Renal cortex interstitium (tissue), 11 donors: Measurements from ENCODE around the gene NCOA3. TPM values are rescaled to one million over a fixed set of nuclear protein-coding genes. Genes with fewer than 3 reads are reported as not detected.
"Not testable (repeated sequence)": the region's sequence is repeated elsewhere in the genome, so short reads cannot be mapped to it uniquely, and the experiment has no call there.

Source experiments
- DNase-seq, 11 donors: peaks; one replicate each; pipeline ENCODE4 v3.0.0-alpha.2; 2013; ENCODE audit warnings: low read depth in 9 of 11, low spot score in 4 of 11; ENCODE audit errors: extremely low read depth in 1 of 11
- polyA plus RNA-seq, 3 donors: library from polyadenylated mRNA; unstranded; fragments of 120-200 nt; gene quantifications; one replicate each; pipeline ENCODE4 v1.2.1, GENCODE V29; 2013; ENCODE audit not compliant: insufficient read length in 3 of 3

The NCOA3 gene
- polyA plus RNA-seq, 3 donors: 33.4 to 37.3 (median 36.4) TPM

GRCh38 chr20:47493175-47493962 is 8.3 kb upstream of the NCOA3 start:
- DNase-seq: peak in 10 of 11 donors; percentile 33 to 71 (median 54)

GRCh38 chr20:47493963-47494293 is 7.8 kb upstream of the NCOA3 start:
- DNase-seq: no peak

- not testable (repeated sequence) for DNase-seq
Measured at GRCh38 chr20:47494606-47495005, 7.1 kb upstream of the NCOA3 start.

GRCh38 chr20:47496118-47496517 is 5.6 kb upstream of the NCOA3 start:
- no peak for DNase-seq

GRCh38 chr20:47498606-47499005 is 3.1 kb upstream of the NCOA3 start:
- no peak for DNase-seq

- no peak for DNase-seq
Measured at GRCh38 chr20:47499053-47499452, 2.6 kb upstream of the NCOA3 start.

- DNase-seq: not testable (repeated sequence)
Measured at GRCh38 chr20:47500082-47500481, 1.6 kb upstream of the NCOA3 start.

GRCh38 chr20:47500554-47500953 is 1.1 kb upstream of the NCOA3 start:
- DNase-seq: no peak

- no peak for DNase-seq
Measured at GRCh38 chr20:47501116-47501481, 588 bp upstream of the NCOA3 start.

- peak in 5 of 11 donors; percentile 13 to 39 (median 25) for DNase-seq
Measured at GRCh38 chr20:47502271-47503239, 868 bp downstream of the NCOA3 start.

GRCh38 chr20:47503685-47504084 is 2.0 kb downstream of the NCOA3 start:
- no peak for DNase-seq

- no peak for DNase-seq
Measured at GRCh38 chr20:47506335-47506734, 4.6 kb downstream of the NCOA3 start.

- DNase-seq: no peak
Measured at GRCh38 chr20:47506850-47507249, 5.2 kb downstream of the NCOA3 start.

- not testable (repeated sequence) for DNase-seq
Measured at GRCh38 chr20:47507275-47507981, 5.7 kb downstream of the NCOA3 start.

- DNase-seq: no peak
Measured at GRCh38 chr20:47508278-47508677, 6.6 kb downstream of the NCOA3 start.

GRCh38 chr20:47509104-47509661 is 7.5 kb downstream of the NCOA3 start:
- no peak for DNase-seq

GRCh38 chr20:47509685-47510084 is 8.0 kb downstream of the NCOA3 start:
- no peak for DNase-seq

GRCh38 chr20:47515843-47516242 is 14.2 kb downstream of the NCOA3 start:
- DNase-seq: no peak

GRCh38 chr20:47521059-47521808 is 19.5 kb downstream of the NCOA3 start:
- DNase-seq: no peak
